ENCODE measurements around the gene RMI1.
A peak's percentile ranks its signal among the peaks of the same experiment; 100 is the strongest.
"Not testable (repeated sequence)": the region's sequence is repeated elsewhere in the genome, so short reads cannot be mapped to it uniquely, and the experiment has no call there.

Gene RMI1

GRCh38 chr9:83980395-83981125 lies at the start of gene RMI1:
Gene RMI1, plus strand, starts transcription at chr9:83980805. Its CDS starts 20,182 bp downstream, at chr9:84000987.
- DNase-seq (ENCODE audit: low spot score) (peak; percentile 94), FAIRE-seq (no peak)

DNA sequence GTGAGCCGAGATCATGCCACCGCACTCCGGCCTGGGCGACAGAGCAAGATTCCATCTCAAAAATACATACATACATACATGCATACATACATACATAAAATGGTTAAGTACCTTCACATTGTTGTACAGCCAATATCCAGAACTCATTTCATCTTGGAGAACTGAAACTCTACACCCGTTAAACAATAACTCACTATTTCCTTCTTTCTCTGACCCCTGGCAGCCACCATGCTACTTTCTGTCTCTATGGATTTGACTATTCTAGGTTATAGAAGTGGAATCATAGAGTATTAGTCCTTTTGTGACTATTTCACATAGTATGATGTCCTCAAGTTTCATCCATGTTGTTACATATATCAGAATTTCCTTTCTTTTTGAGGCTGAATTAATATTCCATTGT lies 49.7 kb upstream of the RMI1 start:
- no peak for DNase-seq (ENCODE audit: low spot score)
- FAIRE-seq, result no peak

DNA sequence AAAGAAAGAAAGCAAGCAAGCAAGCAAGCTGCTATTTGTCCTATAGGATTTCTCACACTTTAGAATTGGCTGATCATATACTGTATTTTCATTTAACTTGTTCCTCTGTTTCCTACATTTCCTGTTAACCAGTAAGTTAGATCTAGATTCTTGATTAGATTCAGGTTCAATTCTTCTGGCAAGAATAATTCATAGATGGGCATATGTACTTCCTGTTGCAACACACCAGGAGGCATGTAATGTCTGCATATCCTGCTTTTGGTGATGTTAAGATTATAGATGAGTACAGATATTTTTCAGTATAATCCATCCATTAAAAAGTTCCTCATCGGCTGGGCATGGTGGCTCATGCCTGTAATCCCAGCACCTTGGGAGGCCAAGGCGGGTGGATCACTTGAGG lies 48.6 kb upstream of the RMI1 start:
- DNase-seq (ENCODE audit: low spot score) (no peak), FAIRE-seq (no peak)

DNA sequence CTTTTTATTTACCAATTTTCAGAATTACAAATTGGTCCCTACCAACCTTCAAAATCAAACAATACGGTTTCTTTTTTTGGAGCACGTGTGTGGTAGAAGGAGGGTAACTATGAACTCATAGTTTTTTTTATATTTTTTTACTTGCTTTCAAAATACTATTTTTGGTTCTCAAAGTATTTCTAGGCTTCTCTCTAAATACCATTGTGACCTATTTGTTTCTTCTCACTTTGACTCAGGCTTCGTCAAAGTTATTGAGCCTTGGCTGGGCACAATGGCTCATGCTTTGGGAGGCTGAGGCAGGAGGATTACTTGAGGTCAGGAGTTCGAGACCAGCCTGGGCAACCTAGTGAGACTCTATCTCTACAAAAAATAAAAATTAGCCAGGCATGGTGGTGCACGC lies 47.8 kb upstream of the RMI1 start:
- FAIRE-seq, result no peak
- no peak for DNase-seq (ENCODE audit: low spot score)

DNA sequence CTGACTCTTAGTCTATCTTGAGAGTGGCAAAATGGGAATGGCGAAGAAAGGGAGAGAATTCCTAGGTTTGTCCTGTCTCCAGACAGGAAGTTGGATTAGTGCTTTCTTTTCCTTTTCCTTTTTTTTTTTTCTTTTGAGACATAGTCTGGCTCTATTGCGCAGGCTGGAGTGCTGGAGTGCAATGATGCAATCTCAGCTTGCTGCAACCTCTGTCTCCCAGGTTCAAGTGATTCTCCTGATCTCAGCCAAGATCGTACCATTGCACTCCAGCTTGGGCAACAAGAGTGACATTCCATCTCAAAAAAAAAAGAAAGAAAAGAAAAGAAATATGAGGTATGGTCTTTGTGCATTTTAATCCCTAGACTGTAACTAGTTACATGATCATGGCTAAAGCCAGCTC lies 46.8 kb upstream of the RMI1 start:
- DNase-seq (ENCODE audit: low spot score), result no peak

DNA sequence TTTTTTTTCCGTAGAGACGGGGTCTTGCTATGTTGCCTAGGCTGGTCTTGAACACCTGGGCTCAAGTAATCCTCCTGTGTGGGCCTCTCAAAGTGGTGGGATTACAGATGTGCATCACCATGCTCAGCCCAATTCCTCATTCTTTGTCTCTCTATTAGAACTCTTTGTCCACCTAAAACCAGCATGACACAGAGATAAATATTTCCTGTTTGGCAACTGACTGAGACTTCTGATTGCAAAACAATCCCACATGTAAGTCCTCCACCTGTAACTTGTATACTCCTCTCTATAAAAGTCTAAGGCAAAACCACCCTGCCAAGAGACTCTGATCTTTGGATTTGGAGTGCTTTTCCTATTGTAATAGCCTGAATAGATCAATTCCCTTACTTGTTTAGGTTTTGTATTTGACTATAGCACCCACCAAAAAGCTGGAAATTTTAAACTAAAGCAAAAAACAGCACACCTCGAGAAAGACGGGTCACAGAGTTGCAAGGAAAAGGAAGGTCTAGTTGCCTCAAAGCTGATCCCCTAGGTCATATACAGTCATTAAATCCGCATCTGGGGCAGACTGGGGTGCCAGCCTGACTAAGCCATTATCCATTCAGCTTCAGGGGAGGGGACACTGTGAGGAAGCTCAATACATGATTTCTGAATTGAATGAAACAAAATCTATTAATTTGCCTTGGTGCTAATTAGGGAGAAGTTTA lies 45.9 kb upstream of the RMI1 start:
- DNase-seq (ENCODE audit: low spot score) (no peak), FAIRE-seq (no peak)

More for the DNA sequence above, 46.8 kb upstream of the RMI1 start:
- no peak for FAIRE-seq

- no peak for FAIRE-seq
Measured at GRCh38 chr9:83935276-83935935, 45.2 kb upstream of the RMI1 start.

GRCh38 chr9:83936523-83936922 lies 44.1 kb upstream of the RMI1 start:
- no peak for FAIRE-seq
- no peak for DNase-seq (ENCODE audit: low spot score)

More at GRCh38 chr9:83935276-83935935, 45.2 kb upstream of the RMI1 start:
- DNase-seq (ENCODE audit: low spot score), result peak; percentile 59

DNA sequence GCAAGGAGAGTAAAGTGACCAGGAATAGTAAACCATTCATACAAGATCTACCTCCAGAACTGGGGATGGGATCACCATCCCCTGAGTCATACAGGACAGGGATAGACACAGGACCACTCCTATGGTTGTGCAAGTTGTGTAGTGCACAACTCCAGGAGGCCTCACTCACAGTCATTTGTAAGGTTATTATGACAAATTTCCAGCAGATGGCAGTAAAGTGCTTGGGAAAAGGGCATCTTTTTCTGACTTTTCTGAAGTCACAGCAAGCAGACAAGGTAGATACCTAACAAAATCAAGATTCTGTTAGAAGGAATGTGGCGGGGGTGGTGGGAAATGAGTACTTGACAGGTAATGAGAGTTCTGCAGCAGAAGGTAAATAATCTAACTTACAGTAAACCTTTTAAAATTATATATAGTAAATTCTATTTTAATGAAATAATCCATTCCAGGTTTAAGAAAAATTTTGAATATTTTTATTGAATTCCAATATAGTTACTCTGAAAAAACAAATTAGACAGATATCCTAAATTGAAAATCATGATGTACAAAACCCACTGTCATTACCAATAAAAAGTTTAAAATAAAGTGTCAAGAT lies 42.6 kb upstream of the RMI1 start:
- FAIRE-seq (no peak), DNase-seq (ENCODE audit: low spot score) (peak; percentile 50)

- FAIRE-seq (no peak), DNase-seq (ENCODE audit: low spot score) (no peak)
Measured at GRCh38 chr9:83940590-83941303, 39.9 kb upstream of the RMI1 start.

DNA sequence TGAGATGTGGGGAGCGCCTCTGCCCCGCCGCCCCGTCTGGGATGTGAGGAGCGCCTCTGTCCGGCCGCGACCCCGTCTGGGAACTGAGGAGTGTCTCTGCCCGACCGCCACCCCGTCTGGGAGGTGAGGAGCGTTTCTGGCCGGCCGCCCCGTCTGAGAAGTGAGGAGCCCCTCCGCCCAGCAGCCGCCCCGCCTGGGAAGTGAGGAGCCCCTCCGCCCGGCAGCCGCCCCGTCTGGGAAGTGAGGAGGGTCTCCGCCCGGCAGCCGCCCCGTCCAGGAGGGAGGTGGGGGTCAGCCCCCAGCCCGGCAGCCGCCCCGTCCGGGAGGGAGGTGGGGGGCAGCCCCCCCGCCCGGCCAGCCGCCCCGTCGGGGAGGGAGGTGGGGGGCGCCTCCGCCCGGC lies 32.5 kb upstream of the RMI1 start:
- not testable (repeated sequence) for FAIRE-seq; DNase-seq (ENCODE audit: low spot score)

- DNase-seq (ENCODE audit: low spot score), result peak; percentile 26
- FAIRE-seq, result no peak
Measured at GRCh38 chr9:83956086-83956435, 24.5 kb upstream of the RMI1 start.

GRCh38 chr9:83956436-83957247 lies 24.0 kb upstream of the RMI1 start:
- DNase-seq (ENCODE audit: low spot score) (peak; percentile 84), FAIRE-seq (no peak)

DNA sequence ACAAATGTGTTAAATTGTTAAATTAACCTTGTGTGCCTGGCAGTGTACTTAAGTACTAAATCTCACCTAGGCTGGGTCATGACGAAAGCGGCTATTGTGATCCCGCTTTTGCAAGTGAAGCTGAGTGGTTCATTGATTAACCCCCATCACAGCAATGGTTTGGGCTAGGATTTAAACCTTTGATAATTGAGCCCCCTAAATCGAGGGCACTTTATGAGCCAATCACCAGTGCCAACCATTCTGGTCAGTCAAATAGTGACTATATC lies 23.4 kb upstream of the RMI1 start:
- no peak for DNase-seq (ENCODE audit: low spot score)
- FAIRE-seq, result no peak

GRCh38 chr9:83959061-83959460 lies 21.5 kb upstream of the RMI1 start:
- no peak for DNase-seq (ENCODE audit: low spot score)
- no peak for FAIRE-seq

GRCh38 chr9:83960991-83961390 lies 19.6 kb upstream of the RMI1 start:
- FAIRE-seq, result no peak

GRCh38 chr9:83962165-83962564 lies 18.4 kb upstream of the RMI1 start:
- FAIRE-seq, result no peak
- DNase-seq (ENCODE audit: low spot score), result no peak

More at GRCh38 chr9:83960991-83961390, 19.6 kb upstream of the RMI1 start:
- DNase-seq (ENCODE audit: low spot score), result no peak

DNA sequence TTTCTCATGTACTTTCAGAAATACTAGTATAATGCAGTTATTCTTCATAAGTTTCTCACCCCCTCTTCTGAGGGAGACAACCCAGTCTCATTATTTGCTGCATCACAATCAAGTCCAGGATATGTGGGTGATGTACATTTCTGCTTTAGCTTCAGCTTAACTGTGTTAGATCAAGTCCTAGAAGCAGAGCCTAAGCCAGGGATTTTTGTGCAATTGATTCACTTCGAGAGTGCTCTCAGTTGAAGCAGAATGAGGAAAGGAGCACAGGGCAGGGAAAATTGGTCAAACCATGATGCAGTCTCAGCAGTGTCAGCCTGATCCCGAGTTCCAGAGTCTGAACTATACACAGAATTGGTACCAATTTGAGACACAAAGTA lies 15.6 kb upstream of the RMI1 start:
- no peak for DNase-seq (ENCODE audit: low spot score)
- no peak for FAIRE-seq

- DNase-seq (ENCODE audit: low spot score), result no peak
- FAIRE-seq, result no peak
Measured at GRCh38 chr9:83965350-83966208, 15.0 kb upstream of the RMI1 start.

GRCh38 chr9:83966209-83966582 lies 14.4 kb upstream of the RMI1 start:
- DNase-seq (ENCODE audit: low spot score) (no peak), FAIRE-seq (no peak)

Measured in urothelium cell line (cell line).